ENCODE measurements around the gene PTPRG.
"Not testable (repeated sequence)": the region's sequence is repeated elsewhere in the genome, so short reads cannot be mapped to it uniquely, and the experiment has no call there.

The PTPRG gene

DNA sequence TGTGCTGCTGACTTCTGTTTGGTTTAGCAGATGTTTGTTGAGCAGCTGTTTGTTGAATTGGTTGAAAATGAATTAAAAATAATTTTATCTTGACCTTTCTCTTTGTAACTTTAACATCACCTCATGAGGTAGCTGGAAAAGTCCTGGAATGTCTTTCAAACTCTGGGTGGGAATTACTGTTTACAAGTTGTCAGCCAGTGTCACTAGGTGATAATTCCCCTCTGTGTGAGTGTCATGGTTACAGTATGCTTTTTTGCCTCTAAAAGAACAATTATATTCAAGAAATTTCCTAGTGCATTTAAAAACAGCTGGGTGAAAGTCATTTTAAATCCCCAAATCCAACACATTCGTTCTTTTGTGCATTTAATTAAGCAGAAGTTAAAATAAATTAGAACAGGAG, 113.2 kb downstream of the PTPRG start:
- no peak for DNase-seq (ENCODE audit: extremely low spot score, insufficient read length, low read depth)
- FAIRE-seq = no peak

DNA sequence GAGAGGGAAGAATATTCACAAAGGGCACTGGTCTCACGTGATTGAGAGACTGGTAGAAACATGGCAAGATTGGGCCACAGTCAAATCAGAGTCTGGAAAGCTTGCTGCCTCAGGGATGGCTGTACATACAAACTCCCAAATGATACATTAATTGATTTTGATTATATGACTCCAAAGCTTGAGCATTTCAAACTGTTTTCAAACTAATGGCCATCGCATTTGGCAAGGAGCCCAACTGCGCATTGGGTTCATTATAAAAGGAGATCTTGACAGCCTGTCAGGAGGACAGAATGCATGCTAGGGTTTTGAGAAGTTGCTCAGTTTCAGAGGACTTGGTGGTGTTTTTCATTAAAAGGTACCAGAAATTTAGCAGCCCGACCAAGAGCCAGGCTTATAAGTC, 117.7 kb downstream of the PTPRG start:
- FAIRE-seq (no peak), DNase-seq (ENCODE audit: extremely low spot score, insufficient read length, low read depth) (no peak)

DNA sequence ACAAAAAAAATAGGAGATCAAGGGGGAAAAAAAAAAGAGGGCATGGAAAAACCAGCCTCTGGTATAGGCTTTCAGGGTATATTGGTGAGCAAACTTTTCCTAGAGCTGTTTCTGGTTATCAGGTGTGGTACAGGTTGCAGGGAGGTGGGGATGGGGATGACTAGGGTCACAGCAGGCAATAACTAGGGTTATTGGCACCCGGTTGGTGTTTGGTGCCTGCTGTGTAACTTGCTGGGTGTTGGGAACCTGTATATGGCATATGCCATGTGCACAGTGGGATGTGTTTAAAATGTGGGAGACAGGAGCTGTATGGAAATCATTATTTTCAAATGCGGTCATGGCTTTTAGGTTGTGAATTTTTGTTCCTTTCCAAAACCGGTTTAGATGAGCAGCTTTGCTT, 119.2 kb downstream of the PTPRG start:
- no peak for FAIRE-seq
- no peak for DNase-seq (ENCODE audit: extremely low spot score, insufficient read length, low read depth)

DNA sequence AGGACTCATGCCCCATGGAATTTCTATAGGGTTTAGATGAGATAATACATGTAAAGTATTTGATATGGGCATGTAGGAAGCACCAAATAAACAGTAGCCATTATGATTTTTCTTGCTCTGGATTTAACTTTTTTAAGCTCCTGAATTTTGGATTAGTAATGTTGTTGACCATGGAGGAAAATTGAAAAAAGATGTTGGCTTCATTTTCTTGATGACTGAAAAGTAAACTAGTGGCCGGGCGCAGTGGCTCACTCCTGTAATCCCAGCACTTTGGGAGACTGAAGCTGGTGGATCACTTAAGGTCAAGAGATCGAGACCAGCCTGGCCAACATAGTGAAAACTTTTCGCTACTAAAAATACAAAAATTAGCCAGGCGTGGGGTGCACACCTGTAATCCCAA, 120.3 kb downstream of the PTPRG start:
- FAIRE-seq (no peak), DNase-seq (ENCODE audit: extremely low spot score, insufficient read length, low read depth) (no peak)

DNA sequence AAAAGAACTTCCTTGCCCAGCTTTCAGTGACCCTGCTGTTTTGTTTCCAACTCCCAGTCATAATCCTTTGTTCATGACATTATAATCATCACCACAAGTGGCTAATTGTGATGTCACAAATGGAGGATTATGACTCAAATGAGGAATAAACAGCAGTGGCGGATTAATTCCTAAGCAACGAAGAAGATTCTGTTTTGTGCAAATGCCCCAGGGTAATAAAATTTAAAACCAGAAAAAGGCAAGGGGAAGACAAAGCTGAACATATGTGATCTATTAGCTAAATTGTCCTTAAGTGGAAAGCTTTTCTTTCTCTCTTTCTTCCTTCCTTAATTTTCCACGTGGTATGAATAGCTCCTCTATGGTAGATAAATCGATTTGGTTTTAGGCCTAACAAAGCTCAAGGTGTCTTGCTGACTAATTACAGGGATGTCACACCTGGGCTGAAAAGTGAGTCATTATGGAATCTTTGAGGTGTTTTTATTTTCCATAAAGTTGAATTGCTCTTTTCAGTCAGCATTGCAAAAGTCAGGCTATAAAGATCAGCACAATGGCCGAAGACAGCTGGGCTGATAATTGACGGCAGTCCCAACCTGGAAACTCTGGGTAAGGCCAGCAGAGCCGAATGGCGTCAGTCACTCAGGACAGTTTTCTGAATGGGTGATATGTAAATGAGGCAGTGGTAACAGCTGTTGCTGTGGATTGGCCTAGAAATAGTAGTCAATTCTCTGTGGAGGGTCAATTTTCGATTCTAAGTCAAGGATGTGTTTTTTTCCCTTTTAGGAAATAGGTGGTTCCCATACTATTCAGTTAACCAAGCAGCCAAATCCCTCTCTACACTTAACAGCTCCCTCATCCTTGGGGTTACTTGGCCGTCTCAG, 121.5 kb downstream of the PTPRG start:
- DNase-seq (ENCODE audit: extremely low spot score, insufficient read length, low read depth) (no peak), FAIRE-seq (no peak)

DNA sequence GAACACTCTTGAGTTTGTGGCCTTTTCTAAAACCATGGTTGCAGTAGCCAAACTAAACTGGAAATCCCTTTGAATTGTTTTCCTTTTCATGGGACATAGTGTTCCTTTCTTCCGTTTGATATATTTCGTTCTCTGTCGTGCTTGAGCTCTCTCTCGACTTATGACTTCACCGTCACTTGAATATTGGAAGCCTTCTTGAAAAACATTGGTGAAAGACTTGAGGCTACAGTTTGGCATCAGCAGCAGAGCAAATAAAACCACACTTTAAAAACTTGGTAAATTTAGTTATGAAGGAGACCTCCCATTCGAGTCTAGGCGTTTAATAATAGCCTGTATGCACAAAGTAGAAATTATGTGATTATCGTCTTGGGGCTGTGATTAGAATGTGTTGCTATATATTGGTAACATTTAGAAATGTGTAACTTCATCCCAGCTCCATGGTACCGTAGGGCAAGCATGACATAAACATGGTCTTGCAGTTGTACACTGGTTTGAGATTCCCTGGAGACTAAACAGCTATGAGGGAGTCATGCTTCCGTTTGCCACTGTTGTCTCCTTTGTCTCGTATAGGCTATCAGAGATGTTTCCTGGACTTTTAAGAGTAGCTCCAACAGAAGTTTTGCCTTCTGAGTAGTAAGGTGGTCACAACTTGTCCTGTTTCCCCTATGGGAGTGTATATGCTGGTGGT, 122.3 kb downstream of the PTPRG start:
- FAIRE-seq = no peak

DNA sequence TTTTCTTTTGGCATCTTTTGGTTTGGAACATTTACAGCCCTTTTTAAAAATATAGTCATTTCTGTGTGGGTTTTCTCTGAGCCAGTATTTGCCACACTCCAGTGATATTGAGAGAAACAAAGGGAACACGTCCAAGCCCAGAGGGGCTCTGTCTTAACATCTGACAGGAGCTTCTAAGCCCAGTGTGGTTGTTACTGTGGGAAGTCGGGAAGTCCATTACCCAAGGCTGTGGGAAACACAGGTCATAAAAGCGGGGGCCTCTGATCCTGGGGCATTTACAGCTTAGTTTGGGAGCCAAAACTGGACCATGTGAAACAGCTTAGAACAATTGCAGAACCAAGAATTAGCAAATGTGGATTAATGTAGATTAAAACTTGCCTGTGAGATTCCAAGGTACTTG, 123.0 kb downstream of the PTPRG start:
- FAIRE-seq = no peak

More for the DNA sequence above, 122.3 kb downstream of the PTPRG start:
- DNase-seq (ENCODE audit: extremely low spot score, insufficient read length, low read depth) = no peak

DNA sequence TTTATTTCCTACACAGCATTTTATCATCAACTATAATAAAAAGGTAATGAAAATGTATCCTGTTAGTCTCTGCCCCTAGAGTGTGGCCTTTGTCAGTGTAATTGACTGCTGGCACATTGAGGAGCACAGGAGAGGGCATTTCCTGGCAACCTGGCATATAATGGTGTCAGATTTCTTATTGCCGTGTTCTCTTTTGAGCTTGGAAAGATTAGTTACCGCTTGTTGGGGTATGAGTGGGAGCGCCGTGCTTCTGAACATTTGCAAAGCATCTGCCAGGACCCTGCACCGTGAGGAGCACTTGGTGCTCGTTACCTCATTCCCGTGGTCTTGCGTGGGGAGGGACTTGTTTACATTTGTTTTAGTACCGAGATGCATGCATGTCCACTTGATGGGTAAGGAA, 124.4 kb downstream of the PTPRG start:
- DNase-seq (ENCODE audit: extremely low spot score, insufficient read length, low read depth) (no peak), FAIRE-seq (no peak)

More for the DNA sequence above, 123.0 kb downstream of the PTPRG start:
- DNase-seq (ENCODE audit: extremely low spot score, insufficient read length, low read depth) = no peak

DNA sequence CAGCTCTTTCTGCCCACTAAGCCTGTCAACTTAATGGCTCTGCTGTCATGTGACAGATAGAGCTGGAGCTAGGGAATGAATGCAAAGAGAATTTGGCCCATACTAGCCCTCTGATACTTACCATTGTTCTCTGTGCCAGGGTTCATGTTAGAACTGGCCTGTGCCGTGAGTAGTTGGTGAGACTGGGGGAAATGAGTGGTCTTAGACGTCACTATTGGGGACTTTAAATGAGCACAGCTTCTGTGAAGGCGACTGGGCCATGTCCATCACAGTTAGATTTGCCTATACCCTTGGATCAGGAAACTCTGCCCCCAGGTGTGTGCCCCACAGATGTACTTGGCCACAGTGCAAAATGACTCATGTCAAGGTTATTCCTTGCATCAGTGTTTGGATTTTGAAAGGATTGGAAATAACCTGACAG, 124.9 kb downstream of the PTPRG start:
- no peak for DNase-seq (ENCODE audit: extremely low spot score, insufficient read length, low read depth)
- FAIRE-seq = no peak

DNA sequence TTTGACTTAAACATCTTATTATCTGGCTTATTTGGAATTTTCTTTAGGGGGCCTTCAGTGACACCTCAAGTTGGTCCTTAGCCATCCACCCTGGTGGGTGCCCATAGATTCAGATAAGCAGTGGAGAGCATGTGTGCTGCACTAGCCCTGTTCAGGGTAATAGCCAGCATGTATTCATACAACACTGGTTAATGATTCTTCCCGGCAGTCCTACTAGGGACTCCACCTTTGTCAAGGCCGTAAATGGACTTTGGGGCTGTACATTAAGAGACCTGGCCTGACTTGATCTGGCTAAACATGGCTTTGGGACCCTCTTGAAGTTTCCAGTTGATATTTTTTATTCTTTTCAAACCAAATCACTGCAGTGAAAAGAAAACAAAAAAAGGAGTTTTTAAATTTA, 125.8 kb downstream of the PTPRG start:
- FAIRE-seq = no peak
- no peak for DNase-seq (ENCODE audit: extremely low spot score, insufficient read length, low read depth)

DNA sequence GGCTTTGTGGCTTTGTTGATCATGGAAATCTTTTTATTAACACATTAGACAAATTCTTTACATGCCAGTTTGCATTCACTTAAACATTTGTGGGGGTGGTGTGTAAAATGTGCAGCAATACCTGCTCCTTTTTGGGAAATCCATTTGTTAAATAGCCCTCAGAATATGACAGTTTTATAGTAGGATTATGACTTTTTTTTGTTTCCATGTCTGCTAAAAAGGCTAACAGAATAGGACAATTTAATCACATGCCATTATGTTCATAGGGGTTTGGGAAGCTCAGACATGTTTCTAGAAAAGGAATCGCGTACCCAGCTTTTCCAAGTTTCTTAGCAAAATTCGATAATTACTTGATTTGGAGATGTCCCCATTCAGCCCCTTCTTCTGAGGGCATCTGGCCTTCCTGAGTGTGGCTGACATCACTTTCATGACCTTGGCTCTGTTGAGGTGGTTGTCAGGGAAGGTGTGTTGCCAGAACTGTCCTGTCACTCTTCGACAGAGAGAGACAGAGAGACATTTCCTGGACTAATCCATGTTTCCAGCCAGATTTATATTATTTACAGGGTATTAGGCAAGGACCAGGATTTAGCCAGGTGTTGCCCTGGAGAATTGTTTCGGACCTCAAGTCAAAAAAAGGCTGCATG, 126.4 kb downstream of the PTPRG start:
- DNase-seq (ENCODE audit: extremely low spot score, insufficient read length, low read depth) (no peak), FAIRE-seq (no peak)

DNA sequence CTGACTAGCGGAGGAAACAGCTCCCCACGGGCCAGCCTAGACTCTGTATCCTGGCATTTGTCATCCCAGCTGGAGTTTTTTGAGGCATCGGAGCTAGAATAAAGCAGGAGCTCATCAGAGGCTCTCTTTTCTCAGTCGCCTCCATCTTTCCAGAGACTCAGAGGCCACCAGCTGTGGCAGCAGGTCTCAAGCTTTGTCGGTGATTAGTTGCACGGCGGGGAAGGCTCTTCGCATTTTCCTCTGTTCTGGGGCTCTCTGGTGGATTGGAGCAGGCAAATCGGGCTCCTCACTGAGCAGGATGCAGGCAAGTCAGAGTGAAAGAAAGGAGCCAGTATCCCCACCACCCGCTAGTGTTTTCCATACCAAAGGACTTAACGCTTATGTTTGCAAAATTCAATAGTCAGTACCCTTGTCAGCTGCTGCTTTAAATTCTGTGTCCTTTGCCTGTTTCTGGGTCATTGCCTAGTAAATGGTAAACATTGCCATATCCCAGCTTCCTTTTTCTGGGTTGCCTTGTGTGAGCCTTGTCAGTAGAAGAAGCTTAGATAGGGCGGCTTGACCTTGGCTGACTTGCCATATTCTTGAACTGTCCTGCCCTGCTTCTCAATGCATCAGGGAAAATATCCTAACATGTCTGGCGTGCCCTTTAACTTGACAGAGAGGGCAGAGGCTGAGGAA, 127.1 kb downstream of the PTPRG start:
- DNase-seq (ENCODE audit: extremely low spot score, insufficient read length, low read depth) = no peak
- no peak for FAIRE-seq

DNA sequence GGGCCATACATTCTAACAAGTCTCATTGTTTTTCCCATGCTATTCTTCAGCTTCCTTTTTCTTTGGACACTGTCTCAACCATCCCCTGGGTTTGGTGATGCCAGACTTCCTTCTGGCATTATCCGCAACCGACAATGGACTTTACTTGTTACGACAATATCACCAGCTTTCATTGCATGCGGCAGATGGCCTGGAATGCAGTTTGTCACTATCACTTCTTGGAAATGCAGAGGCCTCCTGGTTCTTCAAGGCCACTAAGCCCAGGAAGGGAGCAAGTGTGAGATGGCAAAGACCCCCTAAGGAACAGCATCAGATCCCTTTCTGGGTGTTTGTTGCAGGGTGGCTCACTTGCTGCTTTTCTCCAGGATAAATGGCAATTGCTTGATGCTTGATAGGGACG, 128.6 kb downstream of the PTPRG start:
- DNase-seq (ENCODE audit: extremely low spot score, insufficient read length, low read depth) (no peak), FAIRE-seq (no peak)

DNA sequence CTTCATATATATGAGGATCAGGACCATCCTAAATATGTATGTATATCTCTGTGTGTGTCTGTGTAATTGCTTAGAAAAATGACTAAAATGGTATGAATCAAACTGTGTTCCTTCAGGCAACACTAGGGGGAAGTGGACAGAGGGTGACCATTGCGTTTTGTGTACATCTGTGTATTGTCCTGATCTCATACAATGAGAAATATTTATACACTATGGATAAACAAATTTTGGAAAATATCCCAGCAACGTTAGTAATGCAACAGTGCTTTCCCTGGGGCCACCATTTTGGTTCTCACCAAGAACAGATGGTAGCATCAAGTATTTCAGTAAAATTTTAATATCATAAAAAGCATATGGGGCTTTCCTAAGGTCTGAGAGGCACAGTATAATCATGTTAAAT, 130.1 kb downstream of the PTPRG start:
- no peak for DNase-seq (ENCODE audit: extremely low spot score, insufficient read length, low read depth)

DNA sequence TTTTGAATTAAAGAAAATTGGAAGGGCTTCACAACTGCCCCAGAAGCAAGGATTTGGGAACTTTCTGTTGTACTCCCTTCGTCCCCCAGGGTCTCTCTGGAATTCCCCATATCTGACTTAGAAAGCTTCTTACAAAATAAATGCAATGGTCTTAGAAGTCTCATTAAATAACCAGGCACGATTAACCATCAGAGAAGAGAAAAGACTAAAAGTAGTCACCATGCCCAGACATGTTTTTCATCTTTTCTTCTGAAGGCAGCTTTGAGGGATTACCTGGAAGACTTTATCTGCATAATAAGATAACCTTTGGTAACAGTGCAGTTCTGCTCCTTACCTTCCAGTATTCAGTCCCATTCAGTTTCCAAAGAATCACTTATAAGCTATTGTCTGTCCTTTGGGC, 135.9 kb downstream of the PTPRG start:
- DNase-seq (ENCODE audit: extremely low spot score, insufficient read length, low read depth) = no peak

More for the DNA sequence above, 130.1 kb downstream of the PTPRG start:
- no peak for FAIRE-seq

DNA sequence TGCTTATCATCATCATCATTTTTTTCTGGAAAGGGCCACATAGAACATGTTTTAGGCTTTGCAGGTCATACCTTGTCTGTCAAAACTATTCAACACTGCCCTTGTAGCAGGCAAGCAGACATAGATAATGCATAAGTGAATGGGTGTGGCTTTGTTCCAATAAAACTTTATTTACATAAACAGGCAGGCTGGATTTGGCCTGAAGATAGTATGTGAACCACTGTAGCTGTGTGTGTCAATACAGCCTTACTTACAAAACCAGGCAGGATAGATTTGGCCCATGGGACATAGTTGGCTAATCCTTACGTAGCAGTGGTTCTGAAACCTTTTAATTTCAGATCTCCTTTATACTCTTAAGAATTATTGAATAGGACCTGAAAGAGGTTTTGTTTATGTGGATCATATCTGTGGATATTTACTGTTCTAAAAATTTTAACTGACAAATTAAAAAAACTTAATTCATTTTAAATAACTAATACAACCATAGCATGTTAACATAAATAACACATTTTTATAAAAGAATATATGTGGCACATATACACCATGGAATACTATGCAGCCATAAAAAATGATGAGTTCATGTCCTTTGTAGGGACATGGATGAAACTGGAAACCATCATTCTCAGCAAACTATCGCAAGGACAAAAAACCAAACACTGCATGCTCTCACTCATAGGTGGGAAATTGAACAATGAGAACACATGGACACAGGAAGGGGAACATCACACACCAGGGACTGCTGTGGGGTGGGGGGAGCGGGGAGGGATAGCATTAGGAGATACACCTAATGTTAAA, 137.1 kb downstream of the PTPRG start:
- not testable (repeated sequence) for FAIRE-seq; DNase-seq (ENCODE audit: extremely low spot score, insufficient read length, low read depth)

More for the DNA sequence above, 135.9 kb downstream of the PTPRG start:
- no peak for FAIRE-seq

DNA sequence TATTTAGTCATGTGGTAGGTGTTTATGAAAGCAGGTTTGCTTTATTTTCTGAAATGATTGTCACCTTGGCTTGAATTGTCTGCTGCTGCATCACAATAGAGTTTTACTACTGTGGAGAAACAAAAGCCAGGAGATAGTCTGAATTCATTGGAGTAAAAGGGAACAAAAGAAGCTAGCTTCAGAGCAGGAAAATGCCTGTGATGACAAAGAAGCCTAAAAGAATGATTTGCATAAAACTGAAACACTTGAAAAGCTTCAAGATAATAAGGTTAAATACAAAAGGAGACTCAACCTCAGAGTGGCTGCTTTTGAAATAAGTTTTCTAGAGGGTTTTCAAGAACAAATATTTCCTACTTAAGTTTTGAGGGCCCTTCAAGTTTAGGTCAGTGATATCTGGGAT, 138.3 kb downstream of the PTPRG start:
- no peak for DNase-seq (ENCODE audit: extremely low spot score, insufficient read length, low read depth)

DNA sequence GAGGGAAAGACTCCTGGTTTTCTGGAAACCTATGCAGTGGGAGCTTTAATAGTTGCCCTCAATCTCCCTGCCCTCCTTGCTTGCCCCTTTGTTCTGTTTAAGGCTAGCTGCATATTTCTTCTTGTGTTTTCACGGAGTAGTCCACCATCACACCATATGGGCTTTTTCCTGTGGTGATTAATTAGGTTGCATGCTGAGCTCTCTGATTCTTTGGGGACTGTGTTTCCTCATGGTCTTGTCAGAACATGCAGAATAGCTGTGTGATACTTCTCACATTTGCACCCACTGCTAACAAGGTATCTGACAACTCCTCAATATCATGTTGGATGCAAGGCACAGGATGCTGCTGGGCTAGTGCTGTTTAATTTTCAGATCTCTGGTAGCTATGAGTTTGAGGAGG, 139.6 kb downstream of the PTPRG start:
- FAIRE-seq = no peak
- no peak for DNase-seq (ENCODE audit: extremely low spot score, insufficient read length, low read depth)

More for the DNA sequence above, 138.3 kb downstream of the PTPRG start:
- FAIRE-seq = no peak

DNA sequence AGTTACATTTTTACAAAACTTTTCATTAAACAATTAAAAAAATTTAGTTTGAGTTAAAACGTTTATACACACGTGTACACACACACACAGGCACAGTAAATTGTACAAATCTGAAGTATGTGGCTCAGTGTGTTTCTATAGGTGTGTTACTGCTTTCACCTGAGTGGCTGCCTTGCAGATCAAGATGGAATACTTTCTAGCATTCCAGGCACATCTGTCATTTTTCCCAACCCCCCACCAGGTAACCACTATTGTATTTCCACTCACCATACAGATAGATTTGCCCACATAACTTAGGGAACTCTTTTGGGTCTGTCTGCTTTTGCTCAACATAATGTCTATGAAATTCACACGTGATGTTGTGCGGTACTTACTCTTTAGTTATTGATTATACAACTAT, 141.1 kb downstream of the PTPRG start:
- DNase-seq (ENCODE audit: extremely low spot score, insufficient read length, low read depth) (no peak), FAIRE-seq (no peak)

DNA sequence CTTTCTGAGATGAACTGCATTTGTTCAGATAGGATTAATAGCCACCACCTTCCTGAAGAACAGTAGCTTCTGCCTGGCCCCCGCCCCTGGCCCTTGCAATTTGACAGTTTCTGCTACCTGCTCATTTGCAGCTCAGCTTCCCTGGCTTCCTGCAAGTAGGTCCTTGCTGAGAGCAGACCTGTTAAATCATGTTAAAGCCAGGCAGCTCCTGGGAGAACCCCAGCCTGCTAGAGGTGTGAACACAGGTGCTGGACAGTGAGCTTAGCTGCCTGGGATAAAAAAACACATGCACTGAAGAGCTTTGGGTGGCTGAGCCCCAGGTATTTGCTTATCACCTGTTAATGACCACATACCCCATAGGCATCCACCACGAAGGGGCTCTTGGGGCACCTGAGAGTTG, 143.4 kb downstream of the PTPRG start:
- FAIRE-seq = no peak
- DNase-seq (ENCODE audit: extremely low spot score, insufficient read length, low read depth) = no peak
